A673 (cell line): ENCODE results near the gene AGAP1.

ENCODE experiments used
- CTCF ChIP-seq: fragments of 300-800, 200-600 bp; sonication (generic); conservative IDR thresholded peaks from 2 replicates; pipeline ENCODE4 v1.5.1; 2017; ENCODE audit warnings: low read depth, mild to moderate bottlenecking, antibody characterized with exemption, low read length, moderate library complexity, mixed read lengths
- EZH2 ChIP-seq: fragments of 200-600 bp; sonication (generic); IDR thresholded peaks from 2 replicates; pipeline ENCODE4 v1.6.1; 2017; ENCODE audit warnings: borderline replicate concordance, low read depth, mild to moderate bottlenecking, mixed read lengths, antibody characterized with exemption, low read length; ENCODE audit not compliant: poor library complexity, severe bottlenecking

- TF ChIP-seq EZH2 = no peak
- no peak for TF ChIP-seq CTCF
Observed at GRCh38 chr2:235623111-235623510, 129.3 kb downstream of the AGAP1 start.
